Sigmoid colon (tissue), 4 donors: Measurements from ENCODE around the gene ZYG11A.

Experiments used
- CTCF ChIP-seq, 4 experiments: fragments of 450-650 bp in 3 of 4; fragments of 200-600 bp in 1 of 4; IDR thresholded peaks; one replicate each; pipeline ENCODE4 v1.5.1; 2016 to 2019; ENCODE audit warnings: antibody characterized with exemption in 4 of 4, mild to moderate bottlenecking in 3 of 4, moderate library complexity in 2 of 4
- EP300 ChIP-seq, 4 donors: sonication (generic); formaldehyde crosslinking; IDR thresholded peaks; one replicate each; pipeline ENCODE4 v1.6.1; 2017; ENCODE audit warnings: antibody characterized with exemption in 4 of 4
- POLR2A ChIP-seq, 2 donors: fragments of 450-650 bp; IDR thresholded peaks; one replicate each; pipeline ENCODE4 v1.6.1; 2016; ENCODE audit warnings: antibody characterized with exemption in 2 of 2, mild to moderate bottlenecking in 2 of 2, moderate library complexity in 2 of 2
- POLR2AphosphoS5 ChIP-seq, 4 donors: sonication (generic); formaldehyde crosslinking; IDR thresholded peaks; one replicate each; pipeline ENCODE4 v1.6.1; 2017; ENCODE audit warnings: antibody characterized with exemption in 4 of 4

- TF ChIP-seq POLR2A (IDR thresholded peaks at IDR 0.05): no peak
- TF ChIP-seq CTCF (IDR thresholded peaks at IDR 0.05): no peak
- TF ChIP-seq EP300 (IDR thresholded peaks at IDR 0.05): no peak
- no peak for TF ChIP-seq POLR2AphosphoS5 (IDR thresholded peaks at IDR 0.05)
Observed at GRCh38 chr1:52938183-52938451, 95.6 kb downstream of the ZYG11A start.
